OCI-LY7 (cell line): Measurements from ENCODE around the gene QPCTL.

Experiments
- CTCF ChIP-seq: fragments of 200-600 bp; sonication (generic); conservative IDR thresholded peaks from 2 replicates; pipeline ENCODE4 v1.5.1; 2014; ENCODE audit warnings: mild to moderate bottlenecking, antibody characterized with exemption, low read length, moderate library complexity, mixed read lengths
- EZH2phosphoT487 ChIP-seq: fragments of 200-600 bp; sonication (generic); IDR thresholded peaks from 2 replicates; pipeline ENCODE4 v1.6.1; 2018; ENCODE audit warnings: low read depth, borderline replicate concordance, mild to moderate bottlenecking, mixed run types, antibody characterized with exemption, low read length, moderate library complexity, mixed read lengths

- TF ChIP-seq CTCF (no peak), EZH2phosphoT487 (no peak)
These were observed 47.3 kb downstream of the QPCTL start for GRCh38 chr19:45739498-45740439.
